GM19193 (cell line): ENCODE data around the gene PTGES3.

Source experiments
- POLR2A ChIP-seq: IDR thresholded peaks from 4 replicates; pipeline ENCODE4 v1.6.1; 2011; ENCODE audit not compliant: insufficient read depth, insufficient read length; ENCODE audit errors: extremely low read depth

PTGES3 gene, protein sequence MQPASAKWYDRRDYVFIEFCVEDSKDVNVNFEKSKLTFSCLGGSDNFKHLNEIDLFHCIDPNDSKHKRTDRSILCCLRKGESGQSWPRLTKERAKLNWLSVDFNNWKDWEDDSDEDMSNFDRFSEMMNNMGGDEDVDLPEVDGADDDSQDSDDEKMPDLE

GRCh38 chr12:56688129-56688845, at the start of gene PTGES3:
TSS of gene PTGES3 (minus strand) at chr12:56688284. CDS start at chr12:56687999, 285 bp downstream.
- peak; percentile 98 for TF ChIP-seq POLR2A

GRCh38 chr12:56728139-56728861, 40.2 kb upstream of the PTGES3 start:
- no peak for TF ChIP-seq POLR2A

GRCh38 chr12:56725723-56726102, 37.6 kb upstream of the PTGES3 start:
- TF ChIP-seq POLR2A: no peak

DNA sequence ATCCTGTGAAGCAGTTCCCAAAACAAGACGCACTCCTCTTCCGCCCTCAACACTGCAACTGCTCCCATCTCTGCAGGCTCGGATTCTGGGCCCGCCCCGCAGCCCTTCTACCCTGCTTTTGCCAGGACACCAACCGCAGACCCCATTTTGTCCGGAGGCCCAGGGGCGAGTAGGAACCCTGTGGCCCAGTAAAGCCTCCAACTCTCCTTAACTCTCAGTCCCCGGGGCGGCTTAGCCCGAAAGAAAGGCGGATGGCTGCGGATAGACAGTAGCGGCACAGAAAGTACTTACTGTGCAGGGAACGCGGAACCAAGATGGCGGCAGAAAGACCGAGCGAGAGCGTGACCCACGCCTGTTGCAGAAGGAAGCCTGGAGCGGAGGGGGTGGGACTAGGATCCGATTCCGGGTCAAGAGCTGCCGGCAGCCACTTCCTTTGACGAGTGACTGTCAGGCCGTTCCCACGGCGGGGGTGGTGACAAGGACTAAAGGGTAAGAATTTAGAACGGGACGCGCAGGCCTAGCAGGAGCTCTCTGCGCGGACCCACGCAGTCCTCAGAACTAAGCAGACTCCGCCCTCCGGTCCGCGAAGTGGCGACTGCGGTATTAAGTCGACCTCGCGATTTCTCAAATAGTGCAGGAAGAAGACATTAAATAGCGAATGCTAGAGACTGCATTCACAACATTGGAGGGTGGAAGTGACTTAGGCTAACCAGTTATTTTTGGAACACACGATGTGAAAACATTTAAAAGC, 37.1 kb upstream of the PTGES3 start, which contains the start of gene NACA:
Gene NACA (minus strand): TSS at position 328 of the 751 bp plus-strand sequence. CDS start 778 bp downstream, outside the sequence.
- TF ChIP-seq POLR2A: peak; percentile 97

DNA sequence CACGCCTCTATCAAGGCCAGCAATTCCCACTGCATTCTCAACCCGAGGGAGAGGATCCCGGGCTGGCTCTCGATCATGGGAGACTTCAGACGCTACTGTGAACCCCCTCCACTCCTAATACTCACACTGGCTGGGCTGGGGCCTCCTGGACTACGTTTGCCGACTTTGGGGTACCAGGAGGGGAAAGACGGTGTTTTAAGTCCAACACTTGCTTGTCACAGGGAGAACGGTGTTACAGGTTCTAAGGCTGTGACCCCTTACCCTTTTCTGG, 36.6 kb upstream of the PTGES3 start:
- no peak for TF ChIP-seq POLR2A

DNA sequence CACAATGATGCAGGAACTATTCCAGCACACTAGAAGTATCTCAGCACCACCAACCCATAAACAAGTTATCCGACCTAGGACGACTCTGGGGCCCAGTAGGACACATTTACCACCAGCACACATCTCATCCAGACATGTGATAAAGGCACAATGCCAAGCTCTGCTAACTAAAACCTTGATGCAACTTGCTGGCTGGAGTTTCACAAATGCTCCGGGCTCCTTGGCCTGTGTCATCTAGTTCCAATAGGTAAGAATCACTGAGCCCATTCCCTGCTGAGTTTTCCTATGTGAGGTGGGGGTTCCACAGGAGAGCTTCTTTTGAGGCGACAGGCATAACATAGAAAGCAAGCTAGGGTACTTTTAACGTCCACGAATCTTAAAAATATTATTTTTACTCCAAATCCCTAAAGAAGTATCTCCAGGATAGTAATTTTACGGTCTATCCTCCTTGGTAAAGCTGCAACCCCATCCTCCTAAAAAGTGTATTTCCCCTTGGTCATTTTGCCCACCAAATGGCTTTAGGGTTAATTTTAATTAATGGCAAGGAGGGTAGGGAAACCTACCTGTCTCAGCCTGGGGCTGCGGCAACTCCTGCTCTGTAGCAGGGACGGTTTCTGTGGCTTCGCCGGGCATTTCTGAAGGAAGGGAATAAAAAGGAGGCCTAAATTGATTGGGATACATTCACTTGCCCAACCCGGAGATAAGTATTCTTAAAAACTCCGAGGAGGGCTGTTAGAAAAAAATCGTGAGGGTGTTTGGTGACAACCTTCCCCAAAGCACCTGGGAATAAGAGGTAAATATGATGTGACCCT, 36.0 kb upstream of the PTGES3 start:
- TF ChIP-seq POLR2A: peak; percentile 31

- TF ChIP-seq POLR2A: no peak
Measured at GRCh38 chr12:56723352-56723751, 35.3 kb upstream of the PTGES3 start.

GRCh38 chr12:56722832-56723231, 34.7 kb upstream of the PTGES3 start:
- no peak for TF ChIP-seq POLR2A

GRCh38 chr12:56721721-56722120, 33.6 kb upstream of the PTGES3 start:
- TF ChIP-seq POLR2A: no peak

- TF ChIP-seq POLR2A: no peak
Measured at GRCh38 chr12:56721216-56721615, 33.1 kb upstream of the PTGES3 start.

GRCh38 chr12:56720731-56721151, 32.7 kb upstream of the PTGES3 start:
- no peak for TF ChIP-seq POLR2A

- TF ChIP-seq POLR2A: no peak
Measured at GRCh38 chr12:56719056-56719455, 31.0 kb upstream of the PTGES3 start.

DNA sequence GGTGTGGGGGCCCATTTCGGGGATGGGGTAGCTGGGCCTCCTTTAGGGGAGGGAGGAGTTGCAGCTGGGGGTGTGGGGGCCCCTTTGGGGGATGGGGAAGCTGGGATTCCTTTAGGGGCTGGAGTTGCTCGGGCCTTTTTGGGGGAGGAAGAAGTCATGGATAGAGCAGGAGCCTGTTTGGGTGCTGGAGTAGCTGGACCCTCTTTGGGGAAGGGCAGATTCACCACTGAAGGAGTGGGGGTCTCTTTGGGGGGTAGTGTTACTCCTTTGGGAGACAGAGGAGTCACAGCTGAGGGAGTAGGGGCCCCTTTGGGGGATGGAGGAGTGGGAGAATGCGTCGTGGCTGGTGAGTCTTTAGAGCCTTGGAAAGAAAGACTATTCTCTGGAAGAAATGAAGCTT, 30.6 kb upstream of the PTGES3 start:
- TF ChIP-seq POLR2A: no peak

DNA sequence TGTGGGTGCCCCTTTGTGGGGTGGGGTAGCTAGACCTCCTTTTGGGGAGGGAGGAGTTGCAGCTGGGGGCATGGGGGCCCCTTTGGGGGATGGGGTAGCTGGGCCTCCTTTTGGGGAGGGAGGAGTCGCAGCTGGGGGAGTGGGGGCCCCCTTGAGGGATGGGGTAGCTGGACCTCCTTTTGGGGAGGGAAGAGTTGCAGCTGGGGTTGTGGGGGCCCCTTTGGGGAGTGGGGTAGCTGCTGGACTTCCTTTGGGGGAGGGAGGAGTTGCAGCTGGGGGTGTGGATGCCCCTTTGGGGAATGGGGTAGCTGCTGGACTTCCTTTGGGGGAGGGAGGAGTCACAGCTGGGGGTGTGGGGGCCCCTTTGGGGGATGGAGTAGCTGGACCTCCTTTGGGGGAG, 30.1 kb upstream of the PTGES3 start:
- no peak for TF ChIP-seq POLR2A
